H1 (cell line): ENCODE data around the gene STARD8. TPM values are rescaled to one million over a fixed set of nuclear protein-coding genes. Genes with fewer than 3 reads are reported as not detected.

Source experiments
- CTCF ChIA-PET: fragments of 300-600 bp; sonication (Branson Sonifier 250); formaldehyde crosslinking; loops from one replicate; lab custom pipeline; 2021; ENCODE audit not compliant: partially characterized antibody; lab: Charles Lee
- POLR2A ChIA-PET: fragments of 300-600 bp; sonication (Branson Sonifier 250); formaldehyde crosslinking; loops from one replicate; lab custom pipeline; 2021; ENCODE audit warnings: inconsistent platforms; ENCODE audit not compliant: partially characterized antibody; lab: Charles Lee
- DNase-seq, 2 experiments: peaks; one replicate each; pipeline versions ENCODE4 v3.0.0 to v3.0.0-alpha.2; 2010 to 2022; ENCODE audit warnings: low spot score in 2 of 2, low read depth in 1 of 2, mixed read lengths in 1 of 2
- FAIRE-seq: peaks from 2 replicates; lab custom pipeline; 2011; peaks lifted over from hg19 to GRCh38; lab: Jason Lieb, UNC
- H2AFZ ChIP-seq: 2 replicates; pipeline ENCODE4 v1.8.1; 2012; ENCODE audit warnings: low read length, inconsistent platforms
- H2AK5ac ChIP-seq: 2 replicates; pipeline ENCODE4 v1.6.1; 2013; ENCODE audit warnings: low read depth, low read length
- H2BK120ac ChIP-seq: replicated peaks from 2 replicates; pipeline ENCODE3; 2013; ENCODE audit warnings: low read depth, low read length, inconsistent platforms
- H2BK12ac ChIP-seq: 2 replicates; pipeline ENCODE4 v1.6.1; 2013; ENCODE audit warnings: low read depth, low read length
- H2BK15ac ChIP-seq: 2 replicates; pipeline ENCODE4 v1.6.1; 2013; ENCODE audit warnings: low read length
- H2BK20ac ChIP-seq: 2 replicates; pipeline ENCODE4 v1.6.1; 2013; ENCODE audit warnings: low read length
- H2BK5ac ChIP-seq: 2 replicates; pipeline ENCODE4 v1.6.1; 2013; ENCODE audit warnings: low read depth, low read length
- H3K14ac ChIP-seq: 2 replicates; pipeline ENCODE4 v1.6.1; 2013; ENCODE audit warnings: inconsistent platforms; ENCODE audit not compliant: insufficient read length
- H3K18ac ChIP-seq: 2 replicates; pipeline ENCODE4 v1.6.1; 2013; ENCODE audit warnings: low read length; ENCODE audit errors: extremely low read depth
- H3K23ac ChIP-seq: 2 replicates; pipeline ENCODE4 v1.6.1; 2013; ENCODE audit warnings: inconsistent platforms; ENCODE audit not compliant: insufficient read length
- H3K23me2 ChIP-seq: 2 replicates; pipeline ENCODE4 v1.6.1; 2013; ENCODE audit warnings: low read depth, low read length
- H3K27ac ChIP-seq: 2 replicates; pipeline ENCODE4 v1.6.1; 2011; ENCODE audit warnings: low read depth, low read length, inconsistent platforms
- H3K27me3 ChIP-seq, 4 experiments: replicated peaks in 1 of 4; 1 replicate in 1 of 4; 2 replicates in 3 of 4; pipeline versions ENCODE4 v1.6.1 to v1.8.1; 2011 to 2013; ENCODE audit warnings: low read length in 3 of 4, mild to moderate bottlenecking in 3 of 4, inconsistent platforms in 2 of 4, mixed read lengths in 2 of 4, moderate library complexity in 1 of 4; ENCODE audit not compliant: control insufficient read depth in 3 of 4, insufficient read depth in 3 of 4; ENCODE audit errors: extremely low read depth in 1 of 4
- H3K36me3 ChIP-seq, 4 experiments: 2 replicates each; pipeline versions ENCODE4 v1.6.1 to v1.8.1; 2011 to 2013; ENCODE audit warnings: mild to moderate bottlenecking in 4 of 4, low read length in 3 of 4, moderate library complexity in 2 of 4, control low read depth in 1 of 4, inconsistent platforms in 1 of 4; ENCODE audit not compliant: insufficient read depth in 4 of 4, control insufficient read depth in 2 of 4
- H3K4ac ChIP-seq: replicated peaks from 2 replicates; pipeline ENCODE3; 2013; ENCODE audit warnings: low read length, low read depth, mixed read lengths, inconsistent platforms; ENCODE audit not compliant: insufficient read length
- H3K4me1 ChIP-seq, 4 experiments: replicated peaks in 1 of 4; 1 replicate in 1 of 4; 2 replicates in 3 of 4; pipeline versions ENCODE4 v1.6.1 to v1.8.1; 2011 to 2013; ENCODE audit warnings: low read length in 3 of 4, inconsistent platforms in 2 of 4, mixed read lengths in 1 of 4; ENCODE audit not compliant: insufficient read depth in 4 of 4, control insufficient read depth in 3 of 4
- H3K4me2 ChIP-seq, 2 experiments: 2 replicates each; pipeline versions ENCODE4 v1.6.1 to v1.8.1; 2011 to 2013; ENCODE audit warnings: low read depth in 2 of 2, low read length in 2 of 2, control low read depth in 1 of 2, inconsistent platforms in 1 of 2, mild to moderate bottlenecking in 1 of 2; ENCODE audit not compliant: insufficient read depth in 1 of 2
- H3K4me3 ChIP-seq, 4 experiments: fragments of 200-600, 300-600 bp in 1 of 4; sonication (generic), shearing (Covaris generic), sonication (Bioruptor Twin) in 1 of 4; 2 replicates each; pipeline versions ENCODE4 v1.5.1 to v1.8.1; 2011 to 2016; ENCODE audit warnings: low read length in 4 of 4, low read depth in 3 of 4, control low read depth in 2 of 4, inconsistent platforms in 2 of 4, mild to moderate bottlenecking in 2 of 4, mixed read lengths in 1 of 4, moderate library complexity in 1 of 4; ENCODE audit not compliant: insufficient read depth in 2 of 4; ENCODE audit errors: extremely low read depth in 1 of 4
- H3K56ac ChIP-seq: replicated peaks from 2 replicates; pipeline ENCODE3; 2013; ENCODE audit warnings: low read depth, mild to moderate bottlenecking, mixed read lengths, low read length, inconsistent platforms; ENCODE audit not compliant: insufficient read length
- H3K79me1 ChIP-seq: 2 replicates; pipeline ENCODE4 v1.6.1; 2013; ENCODE audit warnings: low read depth, low read length, control low read depth
- H3K79me2 ChIP-seq, 2 experiments: 2 replicates each; pipeline versions ENCODE4 v1.6.1 to v1.8.1; 2012 to 2013; ENCODE audit warnings: low read length in 2 of 2, mild to moderate bottlenecking in 2 of 2, inconsistent platforms in 1 of 2; ENCODE audit not compliant: insufficient read depth in 2 of 2, control insufficient read depth in 1 of 2
- H3K9ac ChIP-seq, 4 experiments: replicated peaks in 1 of 4; 1 replicate in 1 of 4; 2 replicates in 3 of 4; pipeline versions ENCODE4 v1.6.1 to v1.8.1; 2011 to 2013; ENCODE audit warnings: low read depth in 3 of 4, low read length in 3 of 4, control low read depth in 2 of 4, mild to moderate bottlenecking in 2 of 4, moderate library complexity in 2 of 4, inconsistent platforms in 1 of 4; ENCODE audit errors: extremely low read depth in 1 of 4
- H3K9me3 ChIP-seq, 2 experiments: 2 replicates each; pipeline versions ENCODE4 v1.6.1 to v1.8.1; 2012 to 2013; ENCODE audit warnings: mild to moderate bottlenecking in 2 of 2, moderate library complexity in 2 of 2, control low read depth in 1 of 2, inconsistent platforms in 1 of 2, low read depth in 1 of 2, low read length in 1 of 2, mixed read lengths in 1 of 2; ENCODE audit not compliant: insufficient read depth in 2 of 2
- H4K20me1 ChIP-seq, 2 experiments: replicated peaks in 1 of 2; 2 replicates each; pipeline versions ENCODE3 to v1.8.1; 2011 to 2013; ENCODE audit warnings: inconsistent platforms in 2 of 2, low read length in 2 of 2, mild to moderate bottlenecking in 1 of 2; ENCODE audit not compliant: insufficient read depth in 2 of 2, control insufficient read depth in 1 of 2
- H4K5ac ChIP-seq: 2 replicates; pipeline ENCODE4 v1.6.1; 2013; ENCODE audit warnings: low read length, low read depth, mixed read lengths, inconsistent platforms; ENCODE audit not compliant: insufficient read length
- H4K8ac ChIP-seq: 2 replicates; pipeline ENCODE4 v1.8.0; 2013; ENCODE audit warnings: mild to moderate bottlenecking, moderate library complexity, low read length, inconsistent platforms; ENCODE audit not compliant: insufficient read depth; ENCODE audit errors: extremely low read depth
- H4K91ac ChIP-seq: replicated peaks from 2 replicates; pipeline ENCODE3; 2013; ENCODE audit warnings: low read length, mixed read lengths, inconsistent platforms; ENCODE audit not compliant: insufficient read length
- GTF2F1 ChIP-seq: IDR thresholded peaks from 2 replicates; pipeline ENCODE4 v1.6.1; 2012; ENCODE audit warnings: low read depth, low read length, improper control_type of control experiment, borderline replicate concordance
- HDAC2 ChIP-seq, 2 experiments: fragments of 300-600 bp in 1 of 2; sonication (generic) in 1 of 2; IDR thresholded peaks; 2 replicates each; pipeline ENCODE4 v1.6.1; 2011 to 2012; ENCODE audit warnings: low read depth in 2 of 2, low read length in 2 of 2, mild to moderate bottlenecking in 2 of 2, moderate library complexity in 2 of 2, borderline replicate concordance in 1 of 2, inconsistent platforms in 1 of 2
- MAX ChIP-seq: IDR thresholded peaks from 2 replicates; pipeline ENCODE4 v1.6.1; 2012; ENCODE audit warnings: inconsistent platforms
- POU5F1 ChIP-seq: IDR thresholded peaks from 2 replicates; pipeline ENCODE4 v1.6.1; 2011; ENCODE audit warnings: low read depth, mild to moderate bottlenecking, low read length, moderate library complexity
- RAD21 ChIP-seq, 2 experiments: IDR thresholded peaks in 1 of 2; conservative IDR thresholded peaks in 1 of 2; 2 replicates each; pipeline ENCODE4 v1.6.1; 2011; ENCODE audit warnings: low read depth in 2 of 2, low read length in 2 of 2, improper control_type of control experiment in 1 of 2, inconsistent platforms in 1 of 2, mild to moderate bottlenecking in 1 of 2, moderate library complexity in 1 of 2
- RFX5 ChIP-seq: IDR thresholded peaks from 2 replicates; pipeline ENCODE4 v1.6.1; 2011; ENCODE audit warnings: low read depth, low read length, improper control_type of control experiment, borderline replicate concordance
- SP2 ChIP-seq: IDR thresholded peaks from 2 replicates; pipeline ENCODE4 v1.6.1; 2012; ENCODE audit warnings: mild to moderate bottlenecking, low read length, inconsistent platforms
- TBP ChIP-seq: IDR thresholded peaks from 2 replicates; pipeline ENCODE4 v1.6.1; 2011; ENCODE audit warnings: low read depth, low read length, improper control_type of control experiment
- WGBS, 2 experiments: shearing (Covaris generic) in 1 of 2; methylation state at CpG; one replicate each; pipeline versions ENCODE4 v1.1.6 to v1.1.7; 2013 to 2015; ENCODE audit warnings: low lambda C conversion rate in 2 of 2, mixed read lengths in 2 of 2, inconsistent platforms in 1 of 2, low coverage in 1 of 2, missing lambda C conversion rate in 1 of 2; ENCODE audit not compliant: insufficient replicate concordance in 2 of 2, insufficient coverage in 1 of 2, insufficient read length in 1 of 2; ENCODE audit errors: extremely low coverage in 1 of 2, missing lambda C conversion rate in 1 of 2; 5-methylcytosine and 5-hydroxymethylcytosine counted together
- polyA plus RNA-seq, 7 experiments: library from polyadenylated mRNA; depleted of rRNA in 3 of 7; stranded (reverse) in 5 of 7; unstranded in 2 of 7; fragments of >200 nt in 5 of 7; fragments of 200-250 nt in 2 of 7; gene quantifications; 1 replicate in 5 of 7; 2 replicates in 1 of 7; 4 replicates in 1 of 7; pipeline versions ENCODE4 v1.2.1 to v1.2.3, GENCODE V29; 2011 to 2013; ENCODE audit warnings: missing spikeins in 2 of 7, mixed read lengths in 2 of 7
- total RNA-seq: library from RNA; stranded (reverse); fragmentation: NEBNext Ultra II Directional; extraction: Animal tissue kit (Norgen Biotek cat#: 25700); gene quantifications from 2 replicates; pipeline ENCODE4 v1.2.1, GENCODE V29; 2021

The STARD8 gene
- total and polyA plus RNA-seq, 2 of the 8 experiments (the other 6 are each of a cell fraction or from before 2014, with no cell fraction given), result 1.8 to 3.8 TPM

- Histone ChIP-seq H3K9ac (no peak overlapping the region), H3K23ac (no peak overlapping the region), H3K27me3 (peaks cover 0 to 4% (median 2%) of the 10 kb centered on the region in 4 experiments; a peak in 2 of 7 replicates), H3K4me1 (peaks cover 0 to 18% (median 12%) of the 10 kb centered on the region in 4 experiments), H3K36me3 (no peaks in the 10 kb centered on the region), H2BK15ac (no peak overlapping the region), H2BK120ac (no peak overlapping the region), H4K20me1 (no peaks in the 10 kb centered on the region), H2AK5ac (no peak overlapping the region), H3K9me3 (no peaks in the 10 kb centered on the region), H4K5ac (no peak overlapping the region), H3K14ac (no peak overlapping the region), H3K79me1 (no peaks in the 10 kb centered on the region), H2BK12ac (no peak overlapping the region), H3K56ac (no peak overlapping the region), H3K27ac (no peak overlapping the region), H3K4me3 (no peak overlapping the region), H3K23me2 (no peaks in the 10 kb centered on the region), H3K4ac (no peak overlapping the region), H2AFZ (no peak overlapping the region), H3K18ac (no peak overlapping the region), H2BK20ac (no peak overlapping the region), H3K4me2 (no peak overlapping the region), H3K79me2 (no peaks in the 10 kb centered on the region), H2BK5ac (no peak overlapping the region), H4K91ac (no peak overlapping the region), H4K8ac (no peak overlapping the region)
- FAIRE-seq (no peak), DNase-seq (no peak)
- 92% methylated on average over 2 of the region's 2 CpGs; no CpG with 5 or more reads in 1 of the 2 experiments for WGBS, 2 experiments
- CTCF ChIA-PET, result interaction anchor here (0.9 to 1.3 kb wide), 3 partner anchors 13 to 28 kb away, joined by 3 read pairs; no protein-coding TSS in a partner anchor
- POLR2A ChIA-PET, result interaction anchor here (1.5 kb wide), 1 partner anchor 34 kb away, joined by 3 read pairs; the partner anchor contains the start of gene STARD8
- TF ChIP-seq MAX (no peak), RAD21 (IDR thresholded peaks at IDR 0.05 in 1 of 2, conservative IDR thresholded peaks at IDR 0.05 in 1 of 2; ENCODE audit: low read depth in 2 of 2, low read length in 2 of 2) (no peak), HDAC2 (IDR thresholded peaks at IDR 0.05; ENCODE audit: borderline replicate concordance in 1 of 2, low read depth in 2 of 2, low read length in 2 of 2) (no peak), TBP (no peak), GTF2F1 (no peak), RFX5 (no peak), POU5F1 (no peak), SP2 (no peak)
Measured at GRCh38 chrX:68681443-68681941, 34.0 kb downstream of the STARD8 start.
